T-helper 1 cell treated with Interleukin-12 subunit alpha and Interleukin-12 subunit beta and Interleukin-4 antibody, amounts not matched to agents 30 μg/mL and 1 μg/mL, for 36 hours (primary cell): ENCODE results near the gene ARMH2.
"Not testable (repeated sequence)": the region's sequence is repeated elsewhere in the genome, so short reads cannot be mapped to it uniquely, and the experiment has no call there.

ENCODE experiments used
- H3K27ac Mint-ChIP-seq: one replicate; pipeline ENCODE4 v1.8.0; 2021; ENCODE audit warnings: mild to moderate bottlenecking, mixed read lengths
- H3K27me3 Mint-ChIP-seq: one replicate; pipeline ENCODE4 v1.8.0; 2021; ENCODE audit warnings: low read depth, mixed read lengths
- H3K36me3 Mint-ChIP-seq: one replicate; pipeline ENCODE4 v1.8.0; 2021; ENCODE audit warnings: low read depth, mixed read lengths
- H3K4me1 Mint-ChIP-seq: one replicate; pipeline ENCODE4 v1.8.0; 2021; ENCODE audit warnings: low read depth, mixed read lengths
- H3K4me3 Mint-ChIP-seq: one replicate; pipeline ENCODE4 v1.8.0; 2021; ENCODE audit warnings: mild to moderate bottlenecking, moderate library complexity, mixed read lengths
- H3K9me3 Mint-ChIP-seq: one replicate; pipeline ENCODE4 v1.8.0; 2021; ENCODE audit warnings: mixed read lengths

ARMH2 gene

GRCh38 chr6:24763578-24763977, 35.1 kb downstream of the ARMH2 start:
- no peak overlapping the region for H3K4me3 Mint-ChIP-seq
- H3K36me3 Mint-ChIP-seq: no peaks in the 10 kb centered on the region
- H3K4me1 Mint-ChIP-seq: peaks cover 13% of the 10 kb centered on the region
- H3K27me3 Mint-ChIP-seq: no peaks in the 10 kb centered on the region
- no peak overlapping the region for H3K27ac Mint-ChIP-seq
- no peaks in the 10 kb centered on the region for H3K9me3 Mint-ChIP-seq

- Mint-ChIP-seq H3K27me3 (no peaks in the 10 kb centered on the region), H3K9me3 (no peaks in the 10 kb centered on the region), H3K36me3 (no peaks in the 10 kb centered on the region), H3K4me3 (no peak overlapping the region), H3K4me1 (peaks cover 14% of the 10 kb centered on the region), H3K27ac (no peak overlapping the region)
These were observed 36.9 kb downstream of the ARMH2 start for GRCh38 chr6:24761851-24762250.

GRCh38 chr6:24761193-24761835, 37.4 kb downstream of the ARMH2 start:
- Mint-ChIP-seq H3K36me3 (no peaks in the 10 kb centered on the region), H3K27ac (no peak overlapping the region), H3K9me3 (no peaks in the 10 kb centered on the region), H3K4me3 (no peak overlapping the region), H3K27me3 (no peaks in the 10 kb centered on the region), H3K4me1 (peaks cover 13% of the 10 kb centered on the region)

- peaks cover 9% of the 10 kb centered on the region for H3K4me1 Mint-ChIP-seq
- H3K4me3 Mint-ChIP-seq: no peak overlapping the region
- H3K9me3 Mint-ChIP-seq: no peaks in the 10 kb centered on the region
- H3K27me3 Mint-ChIP-seq: no peaks in the 10 kb centered on the region
- no peaks in the 10 kb centered on the region for H3K36me3 Mint-ChIP-seq
- H3K27ac Mint-ChIP-seq: no peak overlapping the region
These were observed 38.5 kb downstream of the ARMH2 start for GRCh38 chr6:24760210-24760609.

GRCh38 chr6:24759718-24760117, 39.0 kb downstream of the ARMH2 start:
- H3K27ac Mint-ChIP-seq: no peak overlapping the region
- H3K36me3 Mint-ChIP-seq: no peaks in the 10 kb centered on the region
- H3K27me3 Mint-ChIP-seq: no peaks in the 10 kb centered on the region
- no peak overlapping the region for H3K4me3 Mint-ChIP-seq
- H3K4me1 Mint-ChIP-seq: peaks cover 7% of the 10 kb centered on the region
- no peaks in the 10 kb centered on the region for H3K9me3 Mint-ChIP-seq

- H3K9me3 Mint-ChIP-seq: peaks cover 5% of the 10 kb centered on the region
- H3K4me1 Mint-ChIP-seq: peaks cover 7% of the 10 kb centered on the region
- H3K27me3 Mint-ChIP-seq: no peaks in the 10 kb centered on the region
- no peaks in the 10 kb centered on the region for H3K36me3 Mint-ChIP-seq
- H3K4me3 Mint-ChIP-seq: no peak overlapping the region
- no peak overlapping the region for H3K27ac Mint-ChIP-seq
These were observed 41.1 kb downstream of the ARMH2 start for GRCh38 chr6:24757611-24758010.

GRCh38 chr6:24755279-24755678, 43.4 kb downstream of the ARMH2 start:
- Mint-ChIP-seq H3K4me3 (no peak overlapping the region), H3K27me3 (peaks cover 11% of the 10 kb centered on the region), H3K9me3 (peaks cover 5% of the 10 kb centered on the region), H3K27ac (no peak overlapping the region), H3K36me3 (no peaks in the 10 kb centered on the region), H3K4me1 (peaks cover 4% of the 10 kb centered on the region)

- H3K36me3 Mint-ChIP-seq, H3K4me1 Mint-ChIP-seq, H3K4me3 Mint-ChIP-seq, H3K27ac Mint-ChIP-seq, H3K9me3 Mint-ChIP-seq: not testable (repeated sequence)
- peaks cover 11% of the 10 kb centered on the region for H3K27me3 Mint-ChIP-seq
These were observed 44.3 kb downstream of the ARMH2 start for GRCh38 chr6:24754378-24754777.

- Mint-ChIP-seq H3K27me3 (peaks cover 11% of the 10 kb centered on the region), H3K36me3 (no peaks in the 10 kb centered on the region)
These were observed 45.2 kb downstream of the ARMH2 start for GRCh38 chr6:24753545-24753944.

GRCh38 chr6:24752917-24753492, 45.7 kb downstream of the ARMH2 start:
- H3K27me3 Mint-ChIP-seq: peaks cover 11% of the 10 kb centered on the region
- no peak overlapping the region for H3K27ac Mint-ChIP-seq
- H3K4me1 Mint-ChIP-seq: peaks cover 2% of the 10 kb centered on the region
- H3K4me3 Mint-ChIP-seq: no peak overlapping the region
- no peaks in the 10 kb centered on the region for H3K36me3 Mint-ChIP-seq
- peaks cover 5% of the 10 kb centered on the region for H3K9me3 Mint-ChIP-seq

More at GRCh38 chr6:24753545-24753944, 45.2 kb downstream of the ARMH2 start:
- Mint-ChIP-seq H3K9me3 (peaks cover 5% of the 10 kb centered on the region), H3K4me1 (peaks cover 4% of the 10 kb centered on the region), H3K27ac (no peak overlapping the region), H3K4me3 (no peak overlapping the region)

GRCh38 chr6:24752503-24752902, 46.2 kb downstream of the ARMH2 start:
- Mint-ChIP-seq H3K9me3 (peaks cover 5% of the 10 kb centered on the region), H3K27me3 (peaks cover 11% of the 10 kb centered on the region), H3K36me3 (no peaks in the 10 kb centered on the region), H3K4me1 (peaks cover 2% of the 10 kb centered on the region), H3K4me3 (no peak overlapping the region), H3K27ac (no peak overlapping the region)

- peaks cover 11% of the 10 kb centered on the region for H3K27me3 Mint-ChIP-seq
- not testable (repeated sequence) for H3K9me3 Mint-ChIP-seq, H3K4me3 Mint-ChIP-seq, H3K4me1 Mint-ChIP-seq, H3K27ac Mint-ChIP-seq, H3K36me3 Mint-ChIP-seq
These were observed 47.8 kb downstream of the ARMH2 start for GRCh38 chr6:24750878-24751277.

- Mint-ChIP-seq H3K4me1 (peaks cover 3% of the 10 kb centered on the region), H3K36me3 (no peaks in the 10 kb centered on the region), H3K4me3 (no peak overlapping the region), H3K27ac (no peak overlapping the region), H3K9me3 (peaks cover 5% of the 10 kb centered on the region), H3K27me3 (peaks cover 11% of the 10 kb centered on the region)
These were observed 49.4 kb downstream of the ARMH2 start for GRCh38 chr6:24749297-24749696.
